CD4-positive, alpha-beta memory T cell (primary cell): Measurements from ENCODE around the gene FAM180B. TPM values are rescaled to one million over a fixed set of nuclear protein-coding genes. Genes with fewer than 3 reads are reported as not detected.
A peak's percentile ranks its signal among the peaks of the same experiment; 100 is the strongest.

Experiments
- CTCF ChIA-PET: fragments of 350-600 bp; sonication (Branson Sonifier 250); formaldehyde crosslinking; loops from one replicate; lab custom pipeline; 2021; ENCODE audit warnings: inconsistent platforms; ENCODE audit not compliant: partially characterized antibody; lab: Charles Lee
- POLR2A ChIA-PET: fragments of 350-600 bp; sonication (Branson Sonifier 250); formaldehyde crosslinking; loops from one replicate; lab custom pipeline; 2021; ENCODE audit not compliant: partially characterized antibody; lab: Charles Lee
- DNase-seq, 5 donors: peaks; one replicate each; pipeline versions ENCODE4 v3.0.0 to v3.0.0-alpha.2; 2020 to 2022; ENCODE audit warnings: mixed read lengths in 1 of 5
- H3K27ac ChIP-seq: one replicate; pipeline ENCODE4 v1.7.0; 2013; ENCODE audit warnings: low read depth, low read length
- H3K27me3 ChIP-seq: 2 replicates; pipeline ENCODE4 v1.7.0; 2013; ENCODE audit warnings: mild to moderate bottlenecking, low read length, moderate library complexity; ENCODE audit not compliant: insufficient read depth
- H3K36me3 ChIP-seq: 2 replicates; pipeline ENCODE4 v1.7.0; 2013; ENCODE audit warnings: mild to moderate bottlenecking, low read length, moderate library complexity; ENCODE audit not compliant: insufficient read depth
- H3K4me1 ChIP-seq: 2 replicates; pipeline ENCODE4 v1.7.0; 2013; ENCODE audit warnings: mild to moderate bottlenecking, low read length, moderate library complexity; ENCODE audit not compliant: insufficient read depth
- H3K4me3 ChIP-seq, 2 donors: one replicate each; pipeline ENCODE4 v1.7.0; 2013; ENCODE audit warnings: low read length in 2 of 2, mild to moderate bottlenecking in 1 of 2
- H3K9me3 ChIP-seq, 2 donors: one replicate each; pipeline ENCODE4 v1.7.0; 2013; ENCODE audit warnings: low read length in 2 of 2, control low read depth in 1 of 2; ENCODE audit not compliant: control insufficient read depth in 1 of 2
- H3K27ac Mint-ChIP-seq, 7 donors: one replicate each; pipeline ENCODE4 v1.8.0; 2020 to 2021; ENCODE audit warnings: mixed read lengths in 7 of 7, mild to moderate bottlenecking in 6 of 7, inconsistent platforms in 3 of 7, moderate library complexity in 3 of 7
- H3K27me3 Mint-ChIP-seq, 2 donors: one replicate each; pipeline ENCODE4 v1.8.0; 2020 to 2021; ENCODE audit warnings: mixed read lengths in 2 of 2
- H3K36me3 Mint-ChIP-seq, 2 donors: one replicate each; pipeline ENCODE4 v1.8.0; 2020 to 2021; ENCODE audit warnings: mixed read lengths in 2 of 2, inconsistent platforms in 1 of 2, mild to moderate bottlenecking in 1 of 2
- H3K4me1 Mint-ChIP-seq, 4 donors: one replicate each; pipeline ENCODE4 v1.8.0; 2020 to 2021; ENCODE audit warnings: mixed read lengths in 4 of 4, mild to moderate bottlenecking in 1 of 4
- H3K4me3 Mint-ChIP-seq, 8 donors: one replicate each; pipeline ENCODE4 v1.8.0; 2020 to 2021; ENCODE audit warnings: mixed read lengths in 8 of 8, mild to moderate bottlenecking in 7 of 8, moderate library complexity in 6 of 8, inconsistent platforms in 3 of 8
- H3K9me3 Mint-ChIP-seq, 8 donors: one replicate each; pipeline ENCODE4 v1.8.0; 2020 to 2021; ENCODE audit warnings: mixed read lengths in 8 of 8, mild to moderate bottlenecking in 5 of 8, inconsistent platforms in 3 of 8, moderate library complexity in 1 of 8
- intact Hi-C: fragments of 100-400 bp; cut with micrococcal nuclease; formaldehyde crosslinking; loops from one replicate; pipeline ENCODE4 v1.15.1; 2023
- polyA plus RNA-seq, 2 donors: library from polyadenylated mRNA; unstranded; fragments of 300-500 nt; fragmentation: Illumina TruSeq; gene quantifications; one replicate each; pipeline ENCODE4 v1.2.3, GENCODE V29; 2021
- total RNA-seq, 2 experiments: library from RNA; stranded (reverse); gene quantifications; one replicate each; pipeline ENCODE4 v1.2.3, GENCODE V29; 2021

The FAM180B gene
- total and polyA plus RNA-seq, 4 experiments from 2014 or later, result 0.25 TPM; not detected in 3

GRCh38 chr11:47572715-47573255 lies 13.7 kb upstream of the FAM180B start:
- peak overlapping the region in 3 of 7 donors; percentile 22 to 52 (median 46) for H3K27ac Mint-ChIP-seq
- H3K36me3 Mint-ChIP-seq, result peaks cover 21 to 55% of the 10 kb centered on the region in 2 donors
- CTCF ChIA-PET, result interaction anchor here (1.0 to 1.6 kb wide), 2 partner anchors 8 to 18 kb away, joined by 3 to 7 read pairs; partner anchors contain the start of gene PTPMT1
- peaks cover 23% of the 10 kb centered on the region for H3K4me1 ChIP-seq
- H3K4me1 Mint-ChIP-seq, result peaks cover 10 to 27% (median 16%) of the 10 kb centered on the region in 4 donors
- POLR2A ChIA-PET, result interaction anchor here (2.1 kb wide), 1 partner anchor 8 kb away, joined by 9 read pairs; the partner anchor contains the start of gene PTPMT1
- H3K9me3 ChIP-seq, result no peaks in the 10 kb centered on the region
- intact Hi-C loops, result loop anchor here (10.0 kb wide), 1 partner anchor 398 kb away; the partner anchor contains the start of gene ARFGAP2
- H3K27me3 Mint-ChIP-seq, result no peaks in the 10 kb centered on the region
- H3K27me3 ChIP-seq, result no peaks in the 10 kb centered on the region
- no peak overlapping the region for H3K4me3 ChIP-seq
- no peak overlapping the region for H3K4me3 Mint-ChIP-seq
- no peak overlapping the region for H3K27ac ChIP-seq
- no peaks in the 10 kb centered on the region for H3K9me3 Mint-ChIP-seq
- DNase-seq, result no peak
- H3K36me3 ChIP-seq, result peaks cover 39% of the 10 kb centered on the region

DNA sequence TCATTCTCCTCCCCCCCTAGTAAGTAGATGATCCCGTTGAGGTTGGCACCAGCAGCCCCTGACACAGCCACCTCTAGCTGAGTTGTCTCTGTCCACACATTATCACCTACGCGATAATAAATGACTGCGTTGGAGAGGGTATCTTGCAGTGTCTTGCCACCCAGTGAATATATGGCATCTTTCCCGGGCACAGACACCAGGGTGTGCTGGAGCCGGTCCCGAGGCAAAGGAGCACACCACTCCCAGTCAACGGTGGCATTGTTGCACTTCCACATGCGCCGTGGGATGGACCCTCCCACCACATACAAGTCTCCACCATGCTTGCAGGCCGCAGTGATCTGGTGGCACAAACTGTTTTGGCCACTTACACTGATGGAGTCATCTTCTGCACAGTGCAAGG lies 13.2 kb upstream of the FAM180B start:
- Mint-ChIP-seq H3K27me3 (no peaks in the 10 kb centered on the region), H3K27ac (peak overlapping the region in 1 of 7 donors; percentile 46), H3K4me3 (no peak overlapping the region), H3K9me3 (no peaks in the 10 kb centered on the region), H3K4me1 (peaks cover 10 to 33% (median 20%) of the 10 kb centered on the region in 4 donors), H3K36me3 (peaks cover 21 to 55% of the 10 kb centered on the region in 2 donors)
- Histone ChIP-seq H3K27ac (no peak overlapping the region), H3K4me1 (peaks cover 29% of the 10 kb centered on the region), H3K27me3 (no peaks in the 10 kb centered on the region), H3K9me3 (no peaks in the 10 kb centered on the region), H3K36me3 (peaks cover 39% of the 10 kb centered on the region), H3K4me3 (no peak overlapping the region)
- intact Hi-C loops, result loop anchor here (10.0 kb wide), 1 partner anchor 399 kb away; the partner anchor contains the start of gene ARFGAP2
- no peak for DNase-seq
- ChIA-PET POLR2A (interaction anchor here (2.1 kb wide), 1 partner anchor 9 kb away, joined by 9 read pairs; the partner anchor contains the start of gene PTPMT1), CTCF (interaction anchor here (1.6 kb wide), 1 partner anchor 8 kb away, joined by 7 read pairs; the partner anchor contains the start of gene PTPMT1)

DNA sequence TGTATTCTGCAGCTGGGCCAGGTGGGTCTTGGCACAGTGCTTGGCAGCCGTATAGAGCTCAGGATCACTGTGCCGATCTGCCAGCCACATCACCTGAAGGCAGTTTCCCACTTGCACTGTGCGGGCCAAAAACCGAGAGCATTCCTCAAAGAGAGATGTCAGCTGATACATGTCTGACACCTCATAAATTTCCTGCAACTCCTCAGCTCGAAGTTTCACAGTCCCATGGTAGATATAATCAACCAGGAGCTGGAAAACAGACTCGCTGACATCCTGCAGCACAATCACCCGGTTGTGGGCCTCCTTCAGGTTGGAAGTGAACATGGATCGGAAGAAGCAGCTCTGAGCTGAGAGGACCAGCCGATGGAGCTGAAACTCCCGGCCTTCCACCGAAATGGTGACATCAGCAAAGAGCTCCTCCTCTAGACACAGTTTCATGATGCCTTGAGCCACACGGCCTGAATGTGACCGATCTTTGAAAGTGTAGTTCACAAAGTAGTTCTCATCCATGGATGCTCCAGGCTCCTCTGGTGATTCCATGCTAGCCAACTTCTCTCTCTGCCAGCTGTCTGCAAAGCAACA lies 8.9 kb upstream of the FAM180B start:
- peak overlapping the region; percentile 83 for H3K27ac ChIP-seq
- peaks cover 36% of the 10 kb centered on the region for H3K36me3 ChIP-seq
- H3K27me3 Mint-ChIP-seq, result peaks cover 0 to 1% of the 10 kb centered on the region in 2 donors
- no peaks in the 10 kb centered on the region for H3K9me3 ChIP-seq
- H3K4me3 Mint-ChIP-seq, result peak overlapping the region; percentile 97 to 100 (median 100)
- H3K4me1 ChIP-seq, result peaks cover 42% of the 10 kb centered on the region
- H3K9me3 Mint-ChIP-seq, result peaks cover 0 to 3% (median 0%) of the 10 kb centered on the region in 8 donors
- H3K27me3 ChIP-seq, result no peaks in the 10 kb centered on the region
- peaks cover 19 to 52% (median 37%) of the 10 kb centered on the region in 4 donors for H3K4me1 Mint-ChIP-seq
- DNase-seq, result no peak
- peak overlapping the region in 1 of 2 donors; percentile 80 for H3K4me3 ChIP-seq
- intact Hi-C loops, result loop anchor here (2.0 to 10.0 kb wide), 6 partner anchors 13 to 641 kb away; partner anchors contain the start of genes ACP2, ARFGAP2, CSTPP1 and FNBP4
- ChIA-PET POLR2A (interaction anchor here (1.1 to 3.4 kb wide), 5 partner anchors 11 to 329 kb away, joined by 3 to 52 read pairs (median 8); partner anchors contain the start of genes ACP2, AGBL2, CELF1 and NUP160), CTCF (interaction anchor here (1.5 to 2.1 kb wide), 2 partner anchors 13 to 24 kb away, joined by 4 to 7 read pairs; no protein-coding TSS in a partner anchor)
- peak overlapping the region in 6 of 7 donors; percentile 22 to 100 (median 86) for H3K27ac Mint-ChIP-seq
- peaks cover 30 to 60% of the 10 kb centered on the region in 2 donors for H3K36me3 Mint-ChIP-seq

DNA sequence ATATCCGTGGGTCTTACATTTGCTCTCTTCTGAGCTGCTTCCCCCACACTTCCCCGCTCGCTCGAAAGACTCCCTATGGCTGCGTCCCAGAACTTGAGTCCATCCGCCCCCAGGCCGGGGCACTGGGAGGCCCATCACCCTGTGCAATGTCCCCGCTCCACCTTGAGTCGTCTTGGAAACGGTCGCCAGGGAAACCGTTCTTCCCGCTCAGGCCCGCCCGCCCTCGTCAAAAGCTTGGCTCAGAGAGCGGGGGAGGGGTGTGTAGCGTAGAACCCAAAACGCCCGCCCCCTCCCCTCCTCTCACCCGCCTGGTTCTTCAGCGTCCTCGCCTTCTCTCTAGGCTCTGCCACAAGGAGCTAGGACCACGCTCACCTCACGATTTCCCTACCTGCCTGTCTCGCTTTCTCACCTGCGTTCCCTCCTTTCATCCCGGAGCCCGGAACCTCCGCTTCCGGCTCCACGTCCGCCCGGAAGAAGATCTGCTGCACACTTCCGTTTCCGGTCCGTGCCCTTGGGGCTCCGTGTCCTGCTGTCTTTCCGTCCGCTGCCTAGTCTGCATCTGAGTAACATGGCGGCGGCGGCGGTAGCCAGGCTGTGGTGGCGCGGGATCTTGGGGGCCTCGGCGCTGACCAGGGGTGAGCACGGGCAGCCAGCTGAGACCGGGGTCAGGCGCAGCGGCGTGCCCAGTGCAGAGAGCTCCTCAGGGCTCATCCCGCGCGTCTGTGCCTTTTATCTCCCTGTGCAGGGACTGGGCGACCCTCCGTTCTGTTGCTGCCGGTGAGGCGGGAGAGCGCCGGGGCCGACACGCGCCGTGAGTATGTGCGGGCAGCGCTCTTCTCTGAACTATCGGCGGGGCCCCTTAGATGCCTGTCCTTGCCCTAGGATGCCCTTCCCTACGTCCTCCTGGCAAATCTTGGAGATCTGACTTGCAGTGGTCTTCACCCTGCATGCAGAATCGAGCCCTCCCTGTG lies 7.7 kb upstream of the FAM180B start, which contains the start of the genes KBTBD4 and NDUFS3:
Gene KBTBD4, minus strand, starts transcription at position 447 of the 971 bp plus-strand sequence. Its CDS starts 19 bp downstream, at position 428.
Gene NDUFS3, plus strand, starts transcription at position 551 of the 971 bp plus-strand sequence. Its CDS starts 18 bp downstream, at position 569.
- intact Hi-C loops, result loop anchor here (1.0 to 10.0 kb wide), 7 partner anchors 14 to 642 kb away; partner anchors contain the start of genes ACP2, ARFGAP2, CELF1 and CSTPP1
- H3K4me3 ChIP-seq, result peak within 1 kb of the TSS; percentile 80 to 93
- peaks cover 32 to 60% of the 10 kb centered on the region in 2 donors for H3K36me3 Mint-ChIP-seq
- H3K4me3 Mint-ChIP-seq, result peak within 1 kb of the TSS; percentile 97 to 100 (median 100)
- peak; percentile 87 to 90 (median 88) for DNase-seq
- peaks cover 42% of the 10 kb centered on the region for H3K4me1 ChIP-seq
- peaks cover 35% of the 10 kb centered on the region for H3K36me3 ChIP-seq
- H3K4me1 Mint-ChIP-seq, result peaks cover 18 to 48% (median 35%) of the 10 kb centered on the region in 4 donors
- CTCF ChIA-PET, result interaction anchor here (0.9 to 2.1 kb wide), 2 partner anchors 14 to 26 kb away, joined by 3 to 7 read pairs; partner anchors contain the start of gene CELF1
- peak within 1 kb of the TSS; percentile 83 for H3K27ac ChIP-seq
- peaks cover 0 to 3% (median 0%) of the 10 kb centered on the region in 8 donors for H3K9me3 Mint-ChIP-seq
- H3K27me3 Mint-ChIP-seq, result peaks cover 0 to 1% of the 10 kb centered on the region in 2 donors
- POLR2A ChIA-PET, result interaction anchor here (0.6 to 3.4 kb wide), 17 partner anchors 8 to 878 kb away, joined by 3 to 52 read pairs (median 3); partner anchors contain the start of genes ACP2, AGBL2, ARHGAP1 and CELF1
- no peaks in the 10 kb centered on the region for H3K9me3 ChIP-seq
- no peaks in the 10 kb centered on the region for H3K27me3 ChIP-seq
- H3K27ac Mint-ChIP-seq, result peak within 1 kb of the TSS; percentile 96 to 100 (median 100)

DNA sequence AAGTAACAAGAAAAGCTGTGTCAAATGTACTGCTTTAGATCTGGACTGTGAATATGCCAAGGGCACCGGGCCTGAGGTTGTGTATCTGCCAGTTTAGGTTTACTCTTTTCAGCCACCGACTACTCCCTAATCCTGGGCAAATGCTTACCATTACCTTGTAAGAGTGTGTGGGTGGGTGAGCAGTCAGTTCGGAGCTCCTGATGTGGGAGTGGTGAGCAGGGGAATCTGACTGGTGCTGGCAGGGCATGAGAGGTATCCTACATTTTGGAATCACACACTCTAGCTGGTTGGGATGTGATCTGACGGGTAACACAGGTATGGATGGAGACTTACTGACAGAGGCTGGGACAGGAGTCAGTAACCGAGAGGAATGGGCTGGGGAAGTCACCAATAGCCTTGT lies 2.6 kb upstream of the FAM180B start:
- no peak for DNase-seq
- H3K4me3 Mint-ChIP-seq, result no peak overlapping the region
- CTCF ChIA-PET, result interaction anchor here (1.2 kb wide), 1 partner anchor 19 kb away, joined by 3 read pairs; no protein-coding TSS in a partner anchor
- no peaks in the 10 kb centered on the region for H3K9me3 ChIP-seq
- no peak overlapping the region for H3K4me3 ChIP-seq
- intact Hi-C loops, result no loop called here
- H3K27ac Mint-ChIP-seq, result peak overlapping the region in 3 of 7 donors; percentile 38 to 65 (median 49)
- H3K4me1 ChIP-seq, result peaks cover 13% of the 10 kb centered on the region
- peaks cover 9 to 28% (median 15%) of the 10 kb centered on the region in 4 donors for H3K4me1 Mint-ChIP-seq
- peaks cover 0 to under 1% (median 0%) of the 10 kb centered on the region in 8 donors for H3K9me3 Mint-ChIP-seq
- peaks cover 0 to under 1% of the 10 kb centered on the region in 2 donors for H3K27me3 Mint-ChIP-seq
- H3K27me3 ChIP-seq, result no peaks in the 10 kb centered on the region
- H3K27ac ChIP-seq, result no peak overlapping the region
- peaks cover 31 to 53% of the 10 kb centered on the region in 2 donors for H3K36me3 Mint-ChIP-seq
- POLR2A ChIA-PET, result no interaction called here
- H3K36me3 ChIP-seq, result peaks cover 36% of the 10 kb centered on the region
